GM19240 (cell line): ENCODE measurements around the gene TSPAN3.

ENCODE experiments used
- DNase-seq: peaks from one replicate; pipeline ENCODE4 v3.0.0; 2011; ENCODE audit warnings: low spot score; ENCODE audit not compliant: insufficient read length

The TSPAN3 gene

GRCh38 chr15:77084436-77084835 is 13.5 kb upstream of the TSPAN3 start:
- DNase-seq = no peak

- peak; percentile 75 for DNase-seq
Measured at GRCh38 chr15:77083381-77084160, 12.7 kb upstream of the TSPAN3 start.

GRCh38 chr15:77081971-77082370 is 11.1 kb upstream of the TSPAN3 start:
- no peak for DNase-seq

- DNase-seq = no peak
Measured at GRCh38 chr15:77076323-77076915, 5.5 kb upstream of the TSPAN3 start.

GRCh38 chr15:77075528-77075927 is 4.6 kb upstream of the TSPAN3 start:
- no peak for DNase-seq

- DNase-seq = no peak
Measured at GRCh38 chr15:77074350-77074749, 3.4 kb upstream of the TSPAN3 start.

GRCh38 chr15:77071305-77072223 is 655 bp upstream of the TSPAN3 start:
- DNase-seq = no peak

GRCh38 chr15:77070180-77070494 is 772 bp downstream of the TSPAN3 start:
- no peak for DNase-seq

GRCh38 chr15:77069521-77070121 is 1.3 kb downstream of the TSPAN3 start:
- no peak for DNase-seq

- no peak for DNase-seq
Measured at GRCh38 chr15:77068633-77069032, 2.3 kb downstream of the TSPAN3 start.

GRCh38 chr15:77067691-77068367 is 3.1 kb downstream of the TSPAN3 start:
- no peak for DNase-seq

- DNase-seq = no peak
Measured at GRCh38 chr15:77066971-77067690, 3.8 kb downstream of the TSPAN3 start.

- no peak for DNase-seq
Measured at GRCh38 chr15:77064539-77065308, 6.2 kb downstream of the TSPAN3 start.

- DNase-seq = no peak
Measured at GRCh38 chr15:77064063-77064462, 6.8 kb downstream of the TSPAN3 start.

GRCh38 chr15:77063249-77063648 is 7.7 kb downstream of the TSPAN3 start:
- DNase-seq = no peak

- no peak for DNase-seq
Measured at GRCh38 chr15:77060546-77060945, 10.4 kb downstream of the TSPAN3 start.

GRCh38 chr15:77059786-77060361 is 11.0 kb downstream of the TSPAN3 start:
- DNase-seq = no peak

- no peak for DNase-seq
Measured at GRCh38 chr15:77058468-77058867, 12.4 kb downstream of the TSPAN3 start.

- DNase-seq = no peak
Measured at GRCh38 chr15:77057685-77058084, 13.2 kb downstream of the TSPAN3 start.
